ENCODE data around the gene SERGEF.

Gene SERGEF

DNA sequence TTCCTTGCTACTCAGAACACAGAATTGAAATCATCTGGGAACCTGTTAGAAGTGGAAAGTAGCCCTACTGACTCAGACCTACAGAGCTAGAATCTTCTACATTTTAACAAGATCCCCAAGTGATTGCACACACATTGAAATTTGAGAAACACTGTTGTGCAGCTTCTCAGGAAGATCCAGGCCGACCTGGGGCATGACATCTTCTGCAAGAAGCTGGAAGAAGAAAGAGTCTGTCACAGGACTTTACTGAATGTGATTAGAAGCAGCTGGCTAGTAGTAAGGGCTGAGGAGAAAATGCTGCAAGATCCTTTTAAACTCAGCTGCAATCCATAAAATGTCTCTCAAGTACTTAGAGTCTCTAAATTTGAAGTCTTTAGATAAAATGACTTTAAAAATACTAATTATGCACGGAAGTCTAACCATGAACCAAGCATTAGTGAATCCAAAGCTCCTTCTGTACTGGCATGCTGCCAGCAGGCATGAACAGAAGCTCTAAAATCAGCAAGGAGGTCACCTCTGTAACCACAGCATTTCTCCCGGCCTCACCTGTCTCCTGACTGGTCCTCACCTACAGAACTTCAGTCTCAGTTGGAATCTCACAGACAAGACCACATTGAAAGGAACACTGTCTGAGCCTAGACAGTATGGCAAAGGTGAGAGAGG is 85.0 kb downstream of the SERGEF start:
- TF ChIP-seq, protein P1, sequence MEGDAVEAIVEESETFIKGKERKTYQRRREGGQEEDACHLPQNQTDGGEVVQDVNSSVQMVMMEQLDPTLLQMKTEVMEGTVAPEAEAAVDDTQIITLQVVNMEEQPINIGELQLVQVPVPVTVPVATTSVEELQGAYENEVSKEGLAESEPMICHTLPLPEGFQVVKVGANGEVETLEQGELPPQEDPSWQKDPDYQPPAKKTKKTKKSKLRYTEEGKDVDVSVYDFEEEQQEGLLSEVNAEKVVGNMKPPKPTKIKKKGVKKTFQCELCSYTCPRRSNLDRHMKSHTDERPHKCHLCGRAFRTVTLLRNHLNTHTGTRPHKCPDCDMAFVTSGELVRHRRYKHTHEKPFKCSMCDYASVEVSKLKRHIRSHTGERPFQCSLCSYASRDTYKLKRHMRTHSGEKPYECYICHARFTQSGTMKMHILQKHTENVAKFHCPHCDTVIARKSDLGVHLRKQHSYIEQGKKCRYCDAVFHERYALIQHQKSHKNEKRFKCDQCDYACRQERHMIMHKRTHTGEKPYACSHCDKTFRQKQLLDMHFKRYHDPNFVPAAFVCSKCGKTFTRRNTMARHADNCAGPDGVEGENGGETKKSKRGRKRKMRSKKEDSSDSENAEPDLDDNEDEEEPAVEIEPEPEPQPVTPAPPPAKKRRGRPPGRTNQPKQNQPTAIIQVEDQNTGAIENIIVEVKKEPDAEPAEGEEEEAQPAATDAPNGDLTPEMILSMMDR (IDR thresholded peaks at IDR 0.05; ENCODE audit: low read depth, low read length, missing control alignments) = no peak
- DNase-seq (ENCODE audit: low read depth) = no peak
- no peak overlapping the region for H3K4me3 ChIP-seq (ENCODE audit: low read depth, low read length)

DNA sequence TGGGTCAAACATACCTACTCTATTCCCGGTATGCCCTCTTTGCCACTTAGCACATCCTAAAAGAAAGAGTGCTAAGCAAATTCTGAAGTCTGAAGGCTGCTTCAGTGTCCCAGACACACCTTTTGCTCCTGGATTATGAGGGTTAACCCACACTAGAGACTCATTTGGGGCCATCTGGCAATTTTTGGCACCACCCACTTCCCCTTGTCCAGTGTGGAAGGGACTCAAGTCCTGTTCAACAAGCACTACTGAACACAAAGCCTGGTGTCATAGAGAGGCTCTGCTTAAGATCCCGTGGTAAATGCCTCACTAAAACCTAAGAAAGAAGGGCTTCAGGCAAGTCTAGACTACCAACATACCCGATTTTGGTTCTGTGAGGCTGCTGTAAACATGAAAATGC is 85.8 kb downstream of the SERGEF start:
- DNase-seq (ENCODE audit: low read depth) = no peak
- TF ChIP-seq, protein P1 (IDR thresholded peaks at IDR 0.05; ENCODE audit: low read depth, low read length, missing control alignments) = no peak
- no peak overlapping the region for H3K4me3 ChIP-seq (ENCODE audit: low read depth, low read length)

GRCh38 chr11:17924713-17925112 is 88.1 kb downstream of the SERGEF start:
- no peak overlapping the region for H3K4me3 ChIP-seq (ENCODE audit: low read depth, low read length)
- no peak for DNase-seq (ENCODE audit: low read depth)
- TF ChIP-seq, protein P1 (IDR thresholded peaks at IDR 0.05; ENCODE audit: low read depth, low read length, missing control alignments) = no peak

- TF ChIP-seq, protein P1 (IDR thresholded peaks at IDR 0.05; ENCODE audit: low read depth, low read length, missing control alignments) = no peak
- no peak for DNase-seq (ENCODE audit: low read depth)
Measured at GRCh38 chr11:17923217-17923616, 89.6 kb downstream of the SERGEF start.

DNA sequence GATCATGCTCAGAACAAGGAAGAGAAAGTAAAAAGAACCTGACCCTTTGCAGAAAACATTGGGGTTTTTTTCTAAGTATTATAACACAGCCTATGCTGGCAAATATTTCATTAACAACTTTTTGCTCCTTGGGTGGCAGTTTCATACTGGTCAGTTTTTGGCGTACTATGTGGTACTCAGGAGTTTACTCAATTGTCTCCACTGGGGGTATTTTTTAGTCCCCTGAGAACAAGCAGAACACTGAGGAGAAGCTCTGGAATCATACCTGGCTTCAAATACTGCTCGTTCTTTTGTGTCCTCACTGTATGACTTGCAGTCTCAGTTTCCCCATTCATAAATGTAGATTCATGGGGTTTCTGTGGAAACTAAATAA is 90.4 kb downstream of the SERGEF start:
- TF ChIP-seq, protein P1 (IDR thresholded peaks at IDR 0.05; ENCODE audit: low read depth, low read length, missing control alignments) = no peak
- no peak for DNase-seq (ENCODE audit: low read depth)
- no peak overlapping the region for H3K4me3 ChIP-seq (ENCODE audit: low read depth, low read length)

More at GRCh38 chr11:17923217-17923616, 89.6 kb downstream of the SERGEF start:
- H3K4me3 ChIP-seq (ENCODE audit: low read depth, low read length) = no peak overlapping the region

DNA sequence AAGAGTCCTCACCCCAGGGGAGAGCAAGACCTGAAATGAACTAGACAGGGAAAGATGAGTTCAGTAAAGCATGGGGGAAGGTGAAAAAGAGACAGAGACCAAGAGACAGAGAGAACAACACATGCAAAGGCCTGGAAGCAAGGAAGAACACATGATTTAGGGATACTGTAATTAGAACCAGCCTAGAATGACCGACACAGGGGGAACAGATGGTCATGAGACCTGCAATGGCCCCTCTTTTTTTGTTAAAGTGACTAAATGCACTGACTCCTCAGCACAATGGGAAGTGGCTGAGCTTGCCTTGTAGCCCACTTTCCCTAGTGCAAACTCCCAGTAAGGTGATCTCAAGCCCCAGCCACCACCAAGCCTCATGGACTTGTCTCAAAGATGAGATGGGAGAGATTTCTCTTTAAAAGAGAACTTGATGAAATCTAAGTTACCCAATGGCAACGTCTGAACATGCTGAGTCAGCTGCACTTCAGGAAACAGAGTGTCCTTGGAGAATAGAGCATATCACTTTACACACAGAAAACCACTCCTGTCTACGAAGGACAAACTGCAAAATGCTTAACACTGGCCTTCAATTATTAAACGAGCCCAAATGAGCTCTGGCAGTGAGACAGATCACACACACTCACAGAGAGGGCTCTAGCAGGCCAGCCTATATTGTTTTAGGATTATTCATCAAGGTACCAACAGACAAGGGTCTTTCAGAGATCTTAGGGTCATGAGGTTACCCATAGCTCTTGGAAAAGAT is 91.0 kb downstream of the SERGEF start:
- no peak for DNase-seq (ENCODE audit: low read depth)
- TF ChIP-seq, protein P1 (IDR thresholded peaks at IDR 0.05; ENCODE audit: low read depth, low read length, missing control alignments) = no peak
- no peak overlapping the region for H3K4me3 ChIP-seq (ENCODE audit: low read depth, low read length)

Measured in GM12864 (cell line).